Skeletal muscle satellite cell (primary cell): Measurements from ENCODE around the gene SIX4.

Experiments used
- H3K27me3 ChIP-seq: 2 replicates; pipeline ENCODE4 v1.7.0; 2013; ENCODE audit warnings: low read length; ENCODE audit not compliant: control insufficient read depth, insufficient read depth
- H3K36me3 ChIP-seq: 2 replicates; pipeline ENCODE4 v1.7.0; 2013; ENCODE audit warnings: mild to moderate bottlenecking, control low read depth, low read length; ENCODE audit not compliant: insufficient read depth
- H3K4me1 ChIP-seq: 2 replicates; pipeline ENCODE4 v1.7.0; 2013; ENCODE audit warnings: low read length; ENCODE audit not compliant: control insufficient read depth, insufficient read depth
- H3K4me2 ChIP-seq: 2 replicates; pipeline ENCODE4 v1.7.0; 2013; ENCODE audit warnings: mild to moderate bottlenecking, low read length
- H3K4me3 ChIP-seq: 2 replicates; pipeline ENCODE4 v1.7.0; 2013; ENCODE audit warnings: low read length
- H3K9ac ChIP-seq: 2 replicates; pipeline ENCODE4 v1.7.0; 2013; ENCODE audit warnings: mild to moderate bottlenecking, low read depth, low read length, moderate library complexity
- H3K9me3 ChIP-seq: replicated peaks from 2 replicates; pipeline ENCODE4 v1.7.0; 2013; ENCODE audit warnings: mild to moderate bottlenecking, control low read depth, low read length

SIX4 gene

GRCh38 chr14:60720962-60721325, 3.2 kb downstream of the SIX4 start:
- peak overlapping the region; percentile 93 for H3K4me2 ChIP-seq
- peaks cover 24% of the 10 kb centered on the region for H3K4me1 ChIP-seq
- peak overlapping the region; percentile 93 for H3K4me3 ChIP-seq
- peak overlapping the region; percentile 89 for H3K9ac ChIP-seq
- H3K9me3 ChIP-seq, result no peaks in the 10 kb centered on the region
- H3K27me3 ChIP-seq, result no peaks in the 10 kb centered on the region
- H3K36me3 ChIP-seq, result peaks cover 28% of the 10 kb centered on the region

DNA sequence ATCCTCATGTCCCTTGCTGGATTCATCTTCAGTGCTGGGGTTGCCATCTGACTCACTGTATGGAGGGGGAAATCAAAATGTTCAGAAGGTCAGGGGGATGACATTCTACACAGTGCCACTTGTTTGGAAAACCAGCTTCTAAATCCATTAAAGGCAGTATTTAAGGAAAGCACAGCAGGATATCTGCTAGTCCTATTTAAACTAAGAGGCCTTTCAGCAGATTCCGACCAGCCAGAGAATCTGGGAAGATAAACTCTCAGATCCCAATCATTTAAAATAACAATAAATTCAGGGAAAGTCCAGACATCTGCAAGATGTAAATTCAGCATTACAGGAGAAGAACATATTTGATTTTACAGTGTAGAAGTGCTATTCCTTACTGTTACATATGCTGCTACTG, 3.8 kb downstream of the SIX4 start:
- Histone ChIP-seq H3K4me1 (peaks cover 24% of the 10 kb centered on the region), H3K27me3 (no peaks in the 10 kb centered on the region), H3K36me3 (peaks cover 31% of the 10 kb centered on the region), H3K4me3 (peak overlapping the region; percentile 93), H3K9ac (no peak overlapping the region), H3K4me2 (peak overlapping the region; percentile 93), H3K9me3 (no peaks in the 10 kb centered on the region)

DNA sequence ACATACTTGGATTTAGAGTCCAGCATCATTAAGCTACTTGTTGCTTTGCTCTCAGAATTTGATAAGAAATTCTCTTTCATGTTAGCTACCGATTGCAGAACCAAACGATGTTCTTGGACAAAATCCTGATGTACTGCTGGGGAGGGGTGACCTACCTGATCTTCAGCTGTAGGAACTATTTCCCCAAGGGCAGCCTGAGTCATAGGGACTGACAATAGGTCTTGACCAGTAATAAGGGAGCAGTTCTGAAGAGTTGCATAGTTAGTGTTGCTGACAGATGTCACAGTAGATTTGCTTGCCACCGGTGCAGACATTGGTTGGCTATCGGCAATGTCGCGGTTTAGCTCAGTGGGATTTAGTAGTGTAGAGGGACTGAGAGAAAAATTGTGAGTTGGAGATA, 10.6 kb downstream of the SIX4 start:
- H3K4me2 ChIP-seq, result no peak overlapping the region
- H3K9ac ChIP-seq, result no peak overlapping the region
- H3K4me3 ChIP-seq, result no peak overlapping the region
- peaks cover 43% of the 10 kb centered on the region for H3K36me3 ChIP-seq
- H3K9me3 ChIP-seq, result no peaks in the 10 kb centered on the region
- no peaks in the 10 kb centered on the region for H3K27me3 ChIP-seq
- peaks cover 5% of the 10 kb centered on the region for H3K4me1 ChIP-seq

GRCh38 chr14:60710494-60710893, 13.7 kb downstream of the SIX4 start:
- Histone ChIP-seq H3K4me2 (no peak overlapping the region), H3K27me3 (no peaks in the 10 kb centered on the region), H3K9me3 (no peaks in the 10 kb centered on the region), H3K4me1 (peaks cover 3% of the 10 kb centered on the region), H3K9ac (no peak overlapping the region), H3K36me3 (peaks cover 32% of the 10 kb centered on the region), H3K4me3 (no peak overlapping the region)

GRCh38 chr14:60707858-60708257, 16.3 kb downstream of the SIX4 start:
- Histone ChIP-seq H3K36me3 (peaks cover 10% of the 10 kb centered on the region), H3K27me3 (no peaks in the 10 kb centered on the region), H3K4me3 (no peak overlapping the region), H3K4me1 (no peaks in the 10 kb centered on the region), H3K9me3 (no peaks in the 10 kb centered on the region), H3K4me2 (no peak overlapping the region), H3K9ac (no peak overlapping the region)

GRCh38 chr14:60705100-60705499, 19.1 kb downstream of the SIX4 start:
- no peaks in the 10 kb centered on the region for H3K27me3 ChIP-seq
- no peaks in the 10 kb centered on the region for H3K4me1 ChIP-seq
- no peak overlapping the region for H3K9ac ChIP-seq
- H3K4me2 ChIP-seq, result no peak overlapping the region
- H3K9me3 ChIP-seq, result no peaks in the 10 kb centered on the region
- no peaks in the 10 kb centered on the region for H3K36me3 ChIP-seq
- no peak overlapping the region for H3K4me3 ChIP-seq

- no peak overlapping the region for H3K9ac ChIP-seq
- H3K4me1 ChIP-seq, result no peaks in the 10 kb centered on the region
- no peaks in the 10 kb centered on the region for H3K9me3 ChIP-seq
- no peak overlapping the region for H3K4me3 ChIP-seq
- no peak overlapping the region for H3K4me2 ChIP-seq
- no peaks in the 10 kb centered on the region for H3K36me3 ChIP-seq
- no peaks in the 10 kb centered on the region for H3K27me3 ChIP-seq
Observed at GRCh38 chr14:60700598-60700997, 23.6 kb downstream of the SIX4 start.

GRCh38 chr14:60695327-60695726, 28.8 kb downstream of the SIX4 start:
- Histone ChIP-seq H3K4me3 (no peak overlapping the region), H3K27me3 (no peaks in the 10 kb centered on the region), H3K9ac (no peak overlapping the region), H3K4me2 (no peak overlapping the region), H3K4me1 (no peaks in the 10 kb centered on the region), H3K9me3 (no peaks in the 10 kb centered on the region), H3K36me3 (no peaks in the 10 kb centered on the region)

DNA sequence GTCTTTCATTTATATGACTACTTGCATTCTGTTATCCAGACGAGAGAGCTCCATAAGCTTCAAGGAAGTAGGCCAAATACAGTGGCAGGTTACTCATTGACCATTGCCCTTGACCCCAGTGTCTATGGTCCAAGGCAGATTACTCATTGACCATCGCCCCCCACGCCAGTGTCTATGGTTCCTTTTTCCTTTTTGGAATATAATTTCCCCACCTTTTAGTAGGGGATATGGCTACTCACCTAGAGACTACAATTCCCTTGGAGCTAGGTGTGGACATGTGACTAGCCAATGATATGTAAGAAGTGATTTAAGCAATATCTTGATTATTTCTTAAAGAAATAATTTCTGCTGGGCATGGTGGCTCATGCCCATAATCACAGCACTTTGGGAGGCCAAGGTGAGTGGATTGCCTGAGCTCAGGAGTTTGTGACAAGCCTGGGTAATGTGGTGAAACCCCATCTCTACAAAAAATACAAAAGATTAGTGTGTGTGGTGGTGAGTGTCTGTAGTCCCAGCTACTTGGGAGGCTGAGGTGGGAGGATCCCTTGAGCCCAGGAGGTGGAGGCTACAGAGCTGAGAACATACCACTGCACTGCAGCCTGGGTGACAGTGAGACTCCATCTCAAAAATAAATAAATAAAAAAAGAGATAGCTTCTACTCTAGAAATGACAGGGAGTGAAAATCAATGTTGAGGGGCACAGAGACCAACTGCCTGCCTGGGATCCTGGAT, 32.6 kb downstream of the SIX4 start:
- Histone ChIP-seq H3K36me3 (no peaks in the 10 kb centered on the region), H3K9ac (no peak overlapping the region), H3K4me1 (no peaks in the 10 kb centered on the region), H3K4me3 (no peak overlapping the region), H3K4me2 (no peak overlapping the region), H3K9me3 (no peaks in the 10 kb centered on the region), H3K27me3 (no peaks in the 10 kb centered on the region)

GRCh38 chr14:60686865-60687264, 37.3 kb downstream of the SIX4 start:
- no peak overlapping the region for H3K4me2 ChIP-seq
- H3K27me3 ChIP-seq, result no peaks in the 10 kb centered on the region
- H3K9me3 ChIP-seq, result no peaks in the 10 kb centered on the region
- H3K4me1 ChIP-seq, result no peaks in the 10 kb centered on the region
- no peaks in the 10 kb centered on the region for H3K36me3 ChIP-seq
- no peak overlapping the region for H3K9ac ChIP-seq
- H3K4me3 ChIP-seq, result no peak overlapping the region

GRCh38 chr14:60684203-60684602, 39.9 kb downstream of the SIX4 start:
- Histone ChIP-seq H3K4me1 (no peaks in the 10 kb centered on the region), H3K27me3 (no peaks in the 10 kb centered on the region), H3K9me3 (no peaks in the 10 kb centered on the region), H3K4me3 (no peak overlapping the region), H3K36me3 (no peaks in the 10 kb centered on the region), H3K4me2 (no peak overlapping the region), H3K9ac (no peak overlapping the region)

DNA sequence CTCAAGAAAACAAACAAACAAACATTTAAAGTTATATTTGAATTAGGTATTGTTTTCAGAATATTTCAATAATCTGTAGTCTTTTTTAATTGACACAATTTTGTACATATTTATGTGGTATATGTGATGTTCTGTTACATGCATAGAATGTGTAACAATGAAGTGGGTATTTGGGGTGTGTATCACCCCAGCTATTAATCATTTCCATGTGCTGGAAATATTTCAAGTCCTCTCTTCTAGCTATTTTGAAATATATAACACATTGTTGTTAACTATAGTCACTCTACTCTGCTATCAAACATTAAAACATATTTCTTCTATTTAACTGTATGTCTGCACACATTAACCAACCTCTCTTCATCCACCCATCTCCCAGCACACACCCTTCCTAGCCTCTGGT, 42.9 kb downstream of the SIX4 start:
- no peaks in the 10 kb centered on the region for H3K36me3 ChIP-seq

More for the DNA sequence above, 42.9 kb downstream of the SIX4 start:
- H3K4me3 ChIP-seq, result no peak overlapping the region
- H3K9ac ChIP-seq, result no peak overlapping the region
- H3K9me3 ChIP-seq, result no peaks in the 10 kb centered on the region
- no peaks in the 10 kb centered on the region for H3K4me1 ChIP-seq
- no peaks in the 10 kb centered on the region for H3K27me3 ChIP-seq
- no peak overlapping the region for H3K4me2 ChIP-seq
